HepG2 (cell line): ENCODE data around the gene NEU4. TPM values are rescaled to one million over a fixed set of nuclear protein-coding genes. Genes with fewer than 3 reads are reported as not detected.

Source experiments
- ARID5B ChIP-seq: IDR thresholded peaks from 2 replicates; pipeline ENCODE4 v1.4.0; 2020; ENCODE audit warnings: mild to moderate bottlenecking, missing genetic modification reagents
- CTCF ChIP-seq: sonication (generic); formaldehyde crosslinking; IDR thresholded peaks from 2 replicates; pipeline ENCODE4 v1.5.0; 2020; ENCODE audit warnings: mild to moderate bottlenecking, missing genetic modification reagents, moderate library complexity
- MAZ ChIP-seq, 2 experiments: sonication (generic) in 1 of 2; formaldehyde crosslinking in 1 of 2; IDR thresholded peaks; 2 replicates each; pipeline versions ENCODE4 v1.5.0 to v1.6.1; 2012 to 2020; ENCODE audit warnings: low read depth in 2 of 2, mild to moderate bottlenecking in 2 of 2, borderline replicate concordance in 1 of 2, improper control_type of control experiment in 1 of 2, low read length in 1 of 2, missing genetic modification reagents in 1 of 2, moderate library complexity in 1 of 2
- ZNF468 ChIP-seq: sonication (generic); formaldehyde crosslinking; IDR thresholded peaks from 2 replicates; pipeline ENCODE4 v1.8.0; 2022; ENCODE audit warnings: mild to moderate bottlenecking, moderate library complexity, missing genetic modification reagents
- ZNF883 ChIP-seq: sonication (generic); formaldehyde crosslinking; IDR thresholded peaks from 2 replicates; pipeline ENCODE4 v1.5.1; 2020; ENCODE audit warnings: mild to moderate bottlenecking, missing genetic modification reagents; ENCODE audit errors: not compliant biosample characterization
- polyA plus RNA-seq, 8 experiments: library from polyadenylated mRNA; depleted of rRNA in 3 of 8; stranded (reverse) in 7 of 8; unstranded in 1 of 8; fragments of >200 nt; fragmentation: Illumina TruSeq in 4 of 8; extraction: Trizol in 4 of 8; gene quantifications; 2 replicates each; pipeline versions ENCODE4 v1.2.1 to v1.2.3, GENCODE V29; 2011 to 2016; ENCODE audit warnings: low read depth in 4 of 8, missing spikeins in 1 of 8, mixed read lengths in 1 of 8; ENCODE audit not compliant: insufficient read depth in 1 of 8
- total RNA-seq, 5 experiments: library from RNA; depleted of rRNA; stranded (reverse); fragments of >200 nt; fragmentation: Illumina TruSeq; extraction: Trizol; gene quantifications; 2 replicates each; pipeline ENCODE4 v1.2.3, GENCODE V29; 2016; ENCODE audit warnings: low read depth in 1 of 5
- TF ChIP-seq, protein P1 (sequence below): sonication (generic); formaldehyde crosslinking; IDR thresholded peaks from 2 replicates; pipeline ENCODE4 v1.8.1; 2022; ENCODE audit warnings: low read depth, mild to moderate bottlenecking, missing genetic modification reagents

Gene NEU4
- total and polyA plus RNA-seq, 2 of the 13 experiments (the other 11 are each of a cell fraction or from before 2014, with no cell fraction given): 53.5 to 107 TPM

DNA sequence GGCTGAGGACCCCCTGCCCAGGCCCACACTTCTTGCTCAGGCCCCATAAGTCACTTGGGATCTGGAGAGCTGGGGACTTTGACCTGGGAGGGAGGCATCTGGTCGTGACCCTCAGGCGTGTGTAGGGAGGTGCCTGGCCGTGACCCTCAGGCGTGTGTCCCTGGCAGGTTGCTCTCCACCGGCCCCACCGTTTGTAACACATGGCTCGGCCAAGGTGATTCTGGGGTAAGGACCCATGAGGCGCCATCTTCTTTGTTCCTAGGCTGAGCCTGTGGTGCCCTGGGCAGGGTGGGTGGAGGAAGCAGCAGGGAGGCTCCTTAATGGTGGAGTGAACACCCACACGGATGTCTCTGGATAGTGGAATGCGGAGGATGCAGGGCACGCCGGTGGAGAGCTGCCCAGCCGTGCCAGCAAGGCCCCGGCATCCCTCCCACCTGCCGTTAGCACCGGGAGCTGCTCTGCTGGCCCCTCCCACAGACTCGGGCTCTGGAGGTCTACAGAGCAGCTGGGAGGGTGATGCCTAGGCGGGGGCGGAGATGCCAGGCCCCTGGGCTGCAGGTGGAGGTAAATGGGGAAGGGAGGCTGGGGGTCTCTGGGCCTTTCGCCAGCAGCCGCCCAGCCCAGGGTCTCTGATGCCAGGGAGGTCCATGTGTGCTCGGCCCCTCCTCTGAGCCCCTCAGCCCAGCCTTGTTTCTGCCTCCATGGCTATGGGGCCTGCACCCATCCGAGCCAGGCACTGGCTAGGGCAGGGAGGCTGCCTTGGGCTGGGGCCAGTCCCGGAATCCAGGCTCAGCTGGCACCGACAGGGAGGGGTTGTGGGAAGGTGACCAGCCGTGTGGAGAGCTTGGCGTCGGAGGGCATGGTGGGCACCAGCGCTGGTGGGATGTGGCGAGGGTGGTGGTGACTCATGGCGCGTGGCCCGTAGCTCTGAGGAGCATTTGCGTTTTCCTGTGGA is 33.5 kb upstream of the NEU4 start (continued):
- 0 out of 2 replicates have a peak, but pooled peaks have one; percentile 16 for TF ChIP-seq CTCF (CRISPR knock-in tag)
- TF ChIP-seq ZNF883: peak; percentile 32
- TF ChIP-seq, protein P1, sequence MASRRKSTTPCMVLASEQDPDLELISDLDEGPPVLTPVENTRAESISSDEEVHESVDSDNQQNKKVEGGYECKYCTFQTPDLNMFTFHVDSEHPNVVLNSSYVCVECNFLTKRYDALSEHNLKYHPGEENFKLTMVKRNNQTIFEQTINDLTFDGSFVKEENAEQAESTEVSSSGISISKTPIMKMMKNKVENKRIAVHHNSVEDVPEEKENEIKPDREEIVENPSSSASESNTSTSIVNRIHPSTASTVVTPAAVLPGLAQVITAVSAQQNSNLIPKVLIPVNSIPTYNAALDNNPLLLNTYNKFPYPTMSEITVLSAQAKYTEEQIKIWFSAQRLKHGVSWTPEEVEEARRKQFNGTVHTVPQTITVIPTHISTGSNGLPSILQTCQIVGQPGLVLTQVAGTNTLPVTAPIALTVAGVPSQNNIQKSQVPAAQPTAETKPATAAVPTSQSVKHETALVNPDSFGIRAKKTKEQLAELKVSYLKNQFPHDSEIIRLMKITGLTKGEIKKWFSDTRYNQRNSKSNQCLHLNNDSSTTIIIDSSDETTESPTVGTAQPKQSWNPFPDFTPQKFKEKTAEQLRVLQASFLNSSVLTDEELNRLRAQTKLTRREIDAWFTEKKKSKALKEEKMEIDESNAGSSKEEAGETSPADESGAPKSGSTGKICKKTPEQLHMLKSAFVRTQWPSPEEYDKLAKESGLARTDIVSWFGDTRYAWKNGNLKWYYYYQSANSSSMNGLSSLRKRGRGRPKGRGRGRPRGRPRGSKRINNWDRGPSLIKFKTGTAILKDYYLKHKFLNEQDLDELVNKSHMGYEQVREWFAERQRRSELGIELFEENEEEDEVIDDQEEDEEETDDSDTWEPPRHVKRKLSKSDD: peak; percentile 37; the same call in 1 of the 2 replicates
- no peak for TF ChIP-seq ZNF468
- TF ChIP-seq ARID5B (CRISPR knock-in tag): peak; percentile 21
- no peak for TF ChIP-seq MAZ (IDR thresholded peaks at IDR 0.05; ENCODE audit: borderline replicate concordance, low read depth, low read length)
- TF ChIP-seq MAZ (CRISPR knock-in tag; IDR thresholded peaks at IDR 0.05; ENCODE audit: low read depth): peak; percentile 65; the same call in 1 of the 2 replicates
